Mammary epithelial cell (primary cell): Measurements from ENCODE around the gene SAT2.

ENCODE experiments used
- EZH2 ChIP-seq: IDR thresholded peaks from 2 replicates; pipeline ENCODE4 v1.6.1; 2012; ENCODE audit warnings: low read length, inconsistent platforms, borderline replicate concordance
- TF ChIP-seq, protein P1 (sequence below), 2 donors: IDR thresholded peaks in 1 of 2; conservative IDR thresholded peaks in 1 of 2; 2 replicates each; pipeline ENCODE4 v1.5.1; 2011 to 2012; ENCODE audit warnings: inconsistent platforms in 2 of 2, low read length in 2 of 2, mild to moderate bottlenecking in 2 of 2, control low read depth in 1 of 2, low read depth in 1 of 2; ENCODE audit not compliant: insufficient read depth in 1 of 2; ENCODE audit errors: extremely low read depth in 1 of 2

DNA sequence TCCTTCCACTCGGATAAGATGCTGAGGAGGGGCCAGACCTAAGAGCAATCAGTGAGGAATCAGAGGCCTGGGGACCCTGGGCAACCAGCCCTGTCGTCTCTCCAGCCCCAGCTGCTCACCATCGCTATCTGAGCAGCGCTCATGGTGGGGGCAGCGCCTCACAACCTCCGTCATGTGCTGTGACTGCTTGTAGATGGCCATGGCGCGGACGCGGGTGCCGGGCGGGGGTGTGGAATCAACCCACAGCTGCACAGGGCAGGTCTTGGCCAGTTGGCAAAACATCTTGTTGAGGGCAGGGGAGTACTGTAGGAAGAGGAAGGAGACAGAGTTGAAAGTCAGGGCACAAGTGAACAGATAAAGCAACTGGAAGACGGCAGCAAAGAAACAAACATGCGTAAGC lies 47.3 kb upstream of the SAT2 start:
- TF ChIP-seq, protein P1, sequence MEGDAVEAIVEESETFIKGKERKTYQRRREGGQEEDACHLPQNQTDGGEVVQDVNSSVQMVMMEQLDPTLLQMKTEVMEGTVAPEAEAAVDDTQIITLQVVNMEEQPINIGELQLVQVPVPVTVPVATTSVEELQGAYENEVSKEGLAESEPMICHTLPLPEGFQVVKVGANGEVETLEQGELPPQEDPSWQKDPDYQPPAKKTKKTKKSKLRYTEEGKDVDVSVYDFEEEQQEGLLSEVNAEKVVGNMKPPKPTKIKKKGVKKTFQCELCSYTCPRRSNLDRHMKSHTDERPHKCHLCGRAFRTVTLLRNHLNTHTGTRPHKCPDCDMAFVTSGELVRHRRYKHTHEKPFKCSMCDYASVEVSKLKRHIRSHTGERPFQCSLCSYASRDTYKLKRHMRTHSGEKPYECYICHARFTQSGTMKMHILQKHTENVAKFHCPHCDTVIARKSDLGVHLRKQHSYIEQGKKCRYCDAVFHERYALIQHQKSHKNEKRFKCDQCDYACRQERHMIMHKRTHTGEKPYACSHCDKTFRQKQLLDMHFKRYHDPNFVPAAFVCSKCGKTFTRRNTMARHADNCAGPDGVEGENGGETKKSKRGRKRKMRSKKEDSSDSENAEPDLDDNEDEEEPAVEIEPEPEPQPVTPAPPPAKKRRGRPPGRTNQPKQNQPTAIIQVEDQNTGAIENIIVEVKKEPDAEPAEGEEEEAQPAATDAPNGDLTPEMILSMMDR (conservative IDR thresholded peaks at IDR 0.05 in 1 of 2, IDR thresholded peaks at IDR 0.05 in 1 of 2; ENCODE audit: extremely low read depth in 1 of 2, insufficient read depth in 1 of 2, low read depth in 1 of 2, low read length in 2 of 2): no peak
- no peak for TF ChIP-seq EZH2
